HL-60 (cell line): Measurements from ENCODE around the gene ANKRD44.

Source experiments
- DNase-seq, 2 experiments: peaks; one replicate each; pipeline ENCODE4 v3.0.0-alpha.2; 2010 to 2020; ENCODE audit warnings: low read depth in 1 of 2, low spot score in 1 of 2
- H3K27ac ChIP-seq: fragments of 250-450 bp; sonication (Bioruptor Pico); replicated peaks from 2 replicates; pipeline ENCODE4 v1.5.1; 2020; ENCODE audit warnings: mild to moderate bottlenecking, moderate library complexity
- H3K27me3 ChIP-seq: fragments of 250-450 bp; sonication (Bioruptor Pico); 2 replicates; pipeline ENCODE4 v1.5.1; 2021; ENCODE audit warnings: mild to moderate bottlenecking, moderate library complexity; ENCODE audit not compliant: insufficient read depth, poor library complexity, severe bottlenecking
- H3K4me3 ChIP-seq: replicated peaks from 2 replicates; pipeline ENCODE4 v1.5.1; 2011; ENCODE audit warnings: mild to moderate bottlenecking, control low read depth, low read length; ENCODE audit not compliant: insufficient read depth
- CTCF ChIP-seq: IDR thresholded peaks from one replicate; pipeline ENCODE4 v1.5.1; 2011; ENCODE audit warnings: low read length, control low read depth, inconsistent platforms; ENCODE audit not compliant: insufficient read depth
- GABPA ChIP-seq: IDR thresholded peaks from 2 replicates; pipeline ENCODE4 v1.6.1; 2012; ENCODE audit warnings: low read depth
- POLR2AphosphoS5 ChIP-seq: IDR thresholded peaks from 2 replicates; pipeline ENCODE4 v1.6.1; 2012; ENCODE audit warnings: low read depth
- SPI1 ChIP-seq: IDR thresholded peaks from 2 replicates; pipeline ENCODE4 v1.6.1; 2012; ENCODE audit warnings: low read depth, mild to moderate bottlenecking, borderline replicate concordance
- TF ChIP-seq, protein P1 (sequence below): IDR thresholded peaks from 2 replicates; pipeline ENCODE4 v1.6.1; 2012; ENCODE audit warnings: low read depth; ENCODE audit not compliant: insufficient replicate concordance

The ANKRD44 gene

GRCh38 chr2:197251163-197251562 lies 59.4 kb downstream of the ANKRD44 start:
- no peak for TF ChIP-seq GABPA
- no peak for TF ChIP-seq POLR2AphosphoS5
- TF ChIP-seq SPI1: no peak
- TF ChIP-seq CTCF: no peak
- TF ChIP-seq, protein P1, sequence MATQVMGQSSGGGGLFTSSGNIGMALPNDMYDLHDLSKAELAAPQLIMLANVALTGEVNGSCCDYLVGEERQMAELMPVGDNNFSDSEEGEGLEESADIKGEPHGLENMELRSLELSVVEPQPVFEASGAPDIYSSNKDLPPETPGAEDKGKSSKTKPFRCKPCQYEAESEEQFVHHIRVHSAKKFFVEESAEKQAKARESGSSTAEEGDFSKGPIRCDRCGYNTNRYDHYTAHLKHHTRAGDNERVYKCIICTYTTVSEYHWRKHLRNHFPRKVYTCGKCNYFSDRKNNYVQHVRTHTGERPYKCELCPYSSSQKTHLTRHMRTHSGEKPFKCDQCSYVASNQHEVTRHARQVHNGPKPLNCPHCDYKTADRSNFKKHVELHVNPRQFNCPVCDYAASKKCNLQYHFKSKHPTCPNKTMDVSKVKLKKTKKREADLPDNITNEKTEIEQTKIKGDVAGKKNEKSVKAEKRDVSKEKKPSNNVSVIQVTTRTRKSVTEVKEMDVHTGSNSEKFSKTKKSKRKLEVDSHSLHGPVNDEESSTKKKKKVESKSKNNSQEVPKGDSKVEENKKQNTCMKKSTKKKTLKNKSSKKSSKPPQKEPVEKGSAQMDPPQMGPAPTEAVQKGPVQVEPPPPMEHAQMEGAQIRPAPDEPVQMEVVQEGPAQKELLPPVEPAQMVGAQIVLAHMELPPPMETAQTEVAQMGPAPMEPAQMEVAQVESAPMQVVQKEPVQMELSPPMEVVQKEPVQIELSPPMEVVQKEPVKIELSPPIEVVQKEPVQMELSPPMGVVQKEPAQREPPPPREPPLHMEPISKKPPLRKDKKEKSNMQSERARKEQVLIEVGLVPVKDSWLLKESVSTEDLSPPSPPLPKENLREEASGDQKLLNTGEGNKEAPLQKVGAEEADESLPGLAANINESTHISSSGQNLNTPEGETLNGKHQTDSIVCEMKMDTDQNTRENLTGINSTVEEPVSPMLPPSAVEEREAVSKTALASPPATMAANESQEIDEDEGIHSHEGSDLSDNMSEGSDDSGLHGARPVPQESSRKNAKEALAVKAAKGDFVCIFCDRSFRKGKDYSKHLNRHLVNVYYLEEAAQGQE: no peak

DNA sequence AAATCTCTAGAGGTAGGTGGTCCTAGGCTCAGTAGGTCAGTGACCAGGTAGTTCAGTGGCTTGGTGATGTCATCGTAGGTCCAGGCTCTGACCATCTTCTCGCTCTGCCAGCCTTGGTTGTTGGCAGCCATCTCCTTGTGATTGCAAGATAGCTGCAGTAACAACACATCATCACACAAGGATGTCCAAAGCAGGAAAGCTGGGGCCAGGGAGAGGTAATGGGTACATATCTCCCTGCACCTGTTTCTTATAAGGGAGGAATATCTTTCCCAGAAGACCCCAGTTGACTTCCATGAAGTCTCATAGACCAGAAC lies 60.5 kb downstream of the ANKRD44 start:
- TF ChIP-seq CTCF (no peak), SPI1 (no peak), POLR2AphosphoS5 (no peak), GABPA (no peak)
- TF ChIP-seq, protein P1: no peak
- no peak overlapping the region for H3K4me3 ChIP-seq
- no peaks in the 10 kb centered on the region for H3K27me3 ChIP-seq
- DNase-seq: no peak
- no peak overlapping the region for H3K27ac ChIP-seq

More at GRCh38 chr2:197251163-197251562, 59.4 kb downstream of the ANKRD44 start:
- no peaks in the 10 kb centered on the region for H3K27me3 ChIP-seq
- DNase-seq: no peak
- H3K27ac ChIP-seq: no peak overlapping the region
- no peak overlapping the region for H3K4me3 ChIP-seq

DNA sequence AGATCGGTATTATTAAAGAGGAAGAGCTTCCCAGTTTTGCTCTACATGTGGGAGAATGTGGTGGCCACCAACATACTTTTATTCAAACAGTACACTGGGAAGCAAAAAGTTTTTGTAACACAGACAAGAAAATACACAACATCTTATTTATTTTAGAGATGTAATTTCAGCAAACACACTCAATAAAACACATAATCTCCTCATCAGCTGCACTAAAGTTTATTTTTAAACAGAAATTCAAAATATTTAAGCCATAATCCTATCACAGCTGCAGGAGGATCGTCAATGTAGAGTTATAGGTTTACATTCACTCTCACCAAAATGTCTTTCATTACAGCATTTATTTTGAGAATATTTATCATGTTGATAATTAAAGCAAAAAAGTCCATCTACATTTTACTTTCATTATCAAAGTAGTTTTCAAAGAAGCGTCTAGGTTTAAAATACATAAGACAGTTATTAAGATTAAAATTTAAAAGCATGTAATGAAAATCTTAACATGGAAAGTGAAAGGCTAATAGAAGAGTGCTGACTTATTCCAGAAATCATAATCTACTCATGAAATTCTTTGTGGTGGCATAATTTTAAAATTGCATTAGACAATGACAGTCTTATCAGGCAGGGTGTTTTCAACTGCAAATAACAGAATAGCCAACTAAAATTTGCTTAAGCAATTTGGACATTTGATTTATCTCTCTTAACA lies 61.0 kb downstream of the ANKRD44 start:
- TF ChIP-seq, protein P1: no peak
- TF ChIP-seq SPI1 (no peak; the same call in 1 of the 2 replicates), GABPA (no peak), CTCF (no peak), POLR2AphosphoS5 (no peak)
- H3K4me3 ChIP-seq: no peak overlapping the region
- peak overlapping the region; percentile 53 for H3K27ac ChIP-seq

More for the DNA sequence above, 61.0 kb downstream of the ANKRD44 start:
- H3K27me3 ChIP-seq: no peaks in the 10 kb centered on the region
- DNase-seq: no peak
